OCI-LY3 (cell line): ENCODE results near the gene FASTK.

ENCODE experiments used
- H2AFZ ChIP-seq: fragments of 200-600, 300-600 bp; shearing (Covaris generic); 2 replicates; pipeline ENCODE4 v1.6.0; 2014; ENCODE audit warnings: antibody characterized with exemption, low read depth, low read length
- H3K27ac ChIP-seq: fragments of 200-600, 300-600 bp; sonication (generic); 2 replicates; pipeline ENCODE4 v1.5.1; 2014; ENCODE audit warnings: mild to moderate bottlenecking, low read length, moderate library complexity, mixed read lengths
- H3K27me3 ChIP-seq: fragments of 200-600, 300-600 bp; sonication (generic); 2 replicates; pipeline ENCODE4 v1.6.1; 2014; ENCODE audit warnings: low read depth, low read length, mixed read lengths
- H3K36me3 ChIP-seq: fragments of 200-600, 300-600 bp; sonication (generic); replicated peaks from 2 replicates; pipeline ENCODE3; 2014; ENCODE audit warnings: low read depth, low read length, mixed read lengths
- H3K4me1 ChIP-seq: fragments of 300-600, 200-600 bp; sonication (generic); 2 replicates; pipeline ENCODE4 v1.6.1; 2014; ENCODE audit warnings: low read length, mixed read lengths
- H3K4me2 ChIP-seq: fragments of 200-600, 300-600 bp; sonication (generic); 2 replicates; pipeline ENCODE4 v1.6.1; 2014; ENCODE audit warnings: low read length, mixed read lengths
- H3K4me3 ChIP-seq: fragments of 300-600, 200-600 bp; sonication (generic); 2 replicates; pipeline ENCODE4 v1.5.1; 2014; ENCODE audit warnings: antibody characterized with exemption, mild to moderate bottlenecking, low read length, moderate library complexity
- H3K79me2 ChIP-seq: fragments of 300-600, 200-600 bp; shearing (Covaris generic); 2 replicates; pipeline ENCODE4 v1.6.1; 2014; ENCODE audit warnings: mild to moderate bottlenecking, low read length, mixed read lengths
- H3K9ac ChIP-seq: fragments of 300-600, 200-600 bp; shearing (Covaris generic); 2 replicates; pipeline ENCODE4 v1.6.0; 2014; ENCODE audit warnings: mild to moderate bottlenecking, low read length, moderate library complexity
- H3K9me3 ChIP-seq: fragments of 200-600, 300-600 bp; shearing (Covaris generic); 2 replicates; pipeline ENCODE4 v1.6.1; 2014; ENCODE audit warnings: low read length, mixed read lengths; ENCODE audit not compliant: insufficient read depth
- H4K20me1 ChIP-seq: fragments of 200-600, 300-600 bp; sonication (generic); 2 replicates; pipeline ENCODE4 v1.6.1; 2016; ENCODE audit warnings: low read length, mixed read lengths; ENCODE audit not compliant: insufficient read depth
- CTCF ChIP-seq: fragments of 200-600, 300-600 bp; sonication (generic); IDR thresholded peaks from 2 replicates; pipeline ENCODE4 v1.5.1; 2014; ENCODE audit warnings: antibody characterized with exemption, low read length, low read depth
- EZH2phosphoT487 ChIP-seq: fragments of 200-600 bp; shearing (Covaris generic); IDR thresholded peaks from 2 replicates; pipeline ENCODE4 v1.6.1; 2018; ENCODE audit warnings: antibody characterized with exemption, mixed run types, low read depth

FASTK gene

GRCh38 chr7:151115121-151115835, 34.7 kb upstream of the FASTK start:
- no peak overlapping the region for H3K27ac ChIP-seq
- H3K9me3 ChIP-seq = no peaks in the 10 kb centered on the region
- H4K20me1 ChIP-seq = peaks cover 30% of the 10 kb centered on the region
- H3K79me2 ChIP-seq = peaks cover 12% of the 10 kb centered on the region; the same call in 1 of the 2 replicates
- TF ChIP-seq EZH2phosphoT487 (no peak), CTCF (no peak)
- H3K27me3 ChIP-seq = no peaks in the 10 kb centered on the region
- H3K4me2 ChIP-seq = no peak overlapping the region
- H3K36me3 ChIP-seq = no peaks in the 10 kb centered on the region
- H2AFZ ChIP-seq = no peak overlapping the region
- H3K9ac ChIP-seq = no peak overlapping the region
- H3K4me1 ChIP-seq = no peaks in the 10 kb centered on the region
- H3K4me3 ChIP-seq = no peak overlapping the region

GRCh38 chr7:151114151-151115090, 33.8 kb upstream of the FASTK start:
- no peak overlapping the region for H2AFZ ChIP-seq
- TF ChIP-seq EZH2phosphoT487 (no peak), CTCF (no peak)
- H3K27me3 ChIP-seq = no peaks in the 10 kb centered on the region
- no peaks in the 10 kb centered on the region for H3K36me3 ChIP-seq
- peaks cover 37% of the 10 kb centered on the region for H4K20me1 ChIP-seq
- H3K9me3 ChIP-seq = no peaks in the 10 kb centered on the region
- H3K27ac ChIP-seq = no peak overlapping the region
- no peak overlapping the region for H3K9ac ChIP-seq
- no peak overlapping the region for H3K4me3 ChIP-seq
- H3K4me2 ChIP-seq = no peak overlapping the region
- H3K79me2 ChIP-seq = peaks cover 12% of the 10 kb centered on the region; the same call in 1 of the 2 replicates
- no peaks in the 10 kb centered on the region for H3K4me1 ChIP-seq

GRCh38 chr7:151113344-151114150, 32.9 kb upstream of the FASTK start:
- TF ChIP-seq CTCF (no peak), EZH2phosphoT487 (no peak)
- H3K9me3 ChIP-seq = no peaks in the 10 kb centered on the region
- H3K79me2 ChIP-seq = peaks cover 12% of the 10 kb centered on the region; the same call in 1 of the 2 replicates
- H2AFZ ChIP-seq = no peak overlapping the region
- H3K4me2 ChIP-seq = no peak overlapping the region
- no peak overlapping the region for H3K4me3 ChIP-seq
- H4K20me1 ChIP-seq = peaks cover 38% of the 10 kb centered on the region
- no peaks in the 10 kb centered on the region for H3K36me3 ChIP-seq
- no peaks in the 10 kb centered on the region for H3K4me1 ChIP-seq
- no peak overlapping the region for H3K27ac ChIP-seq
- H3K9ac ChIP-seq = no peak overlapping the region
- no peaks in the 10 kb centered on the region for H3K27me3 ChIP-seq
